Measurements from ENCODE around the gene TRIM31. TPM values are rescaled to one million over a fixed set of nuclear protein-coding genes. Genes with fewer than 3 reads are reported as not detected.
"Not testable (repeated sequence)": the region's sequence is repeated elsewhere in the genome, so short reads cannot be mapped to it uniquely, and the experiment has no call there.

The TRIM31 gene
- polyA plus RNA-seq, 2 of the 4 experiments (the other 2 are of a cell fraction): 2.9 to 3.2 TPM

DNA sequence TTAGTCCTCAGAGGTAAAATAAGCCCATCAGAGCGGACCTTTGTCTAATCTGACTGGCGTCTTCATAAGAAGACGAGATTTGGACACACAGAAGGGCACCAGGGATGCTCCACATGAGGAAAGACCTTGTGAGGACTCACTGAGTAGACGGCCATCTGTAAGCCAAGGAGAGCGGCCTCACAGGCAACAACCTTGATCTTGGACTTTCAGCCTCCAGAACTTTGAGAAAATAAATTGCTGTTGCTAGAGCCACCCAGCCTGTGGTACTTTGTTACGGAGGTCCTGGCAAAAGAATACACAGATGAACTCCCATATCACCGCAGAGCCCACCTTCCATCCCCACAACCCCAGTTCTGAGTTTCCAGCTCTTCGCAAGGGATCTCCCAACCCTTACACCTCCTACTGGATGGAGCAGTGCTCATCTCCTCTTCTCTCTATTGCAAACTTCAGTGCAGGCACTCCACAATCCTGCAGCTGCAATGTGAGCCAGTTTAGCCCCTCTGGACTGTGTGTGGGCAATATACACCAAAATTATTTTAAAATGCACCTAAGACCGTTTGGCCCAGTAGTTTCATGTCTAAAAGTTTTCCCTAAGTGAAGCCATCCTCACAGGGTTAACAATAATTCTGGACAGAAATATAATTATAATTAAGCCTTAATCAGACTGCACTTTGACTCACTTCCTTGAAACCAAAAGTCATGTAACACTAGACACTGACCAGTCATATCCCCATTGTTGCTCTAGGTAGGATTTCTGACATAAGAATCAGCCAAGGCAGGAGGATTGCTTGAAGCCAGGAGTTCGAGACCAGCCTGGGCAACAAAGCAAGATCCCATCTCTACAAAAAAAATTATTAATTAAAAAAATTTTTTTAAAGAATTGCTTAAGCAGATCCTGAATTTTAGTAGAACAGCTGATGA is 8.8 kb upstream of the TRIM31 start:
- Histone ChIP-seq H3K27ac (no peak overlapping the region), H3K4me1 (peaks cover 18% of the 10 kb centered on the region; the same call in 1 of the 3 replicates), H3K4me2 (no peak overlapping the region), H3K4me3 (no peak overlapping the region), H3K9me3 (no peaks in the 10 kb centered on the region)
- WGBS (ENCODE audit: missing lambda C conversion rate): 83% methylated on average over 10 of the region's 10 CpGs
- ChIA-PET CTCF (interaction anchor here (2.2 to 17.3 kb wide), 2 partner anchors 10 to 13 kb away, joined by 14 to 353 read pairs; partner anchors contain the start of gene TRIM31), POLR2A (no interaction called here)
- no peak for TF ChIP-seq MAFK (IDR thresholded peaks at IDR 0.05; ENCODE audit: partially characterized antibody)
- no peak for TF ChIP-seq USF2 (IDR thresholded peaks at IDR 0.05)
- TF ChIP-seq ELK1 (IDR thresholded peaks at IDR 0.05; ENCODE audit: low read depth, low read length): no peak
- no peak for TF ChIP-seq ZNF302 (CRISPR knock-in tag; IDR thresholded peaks at IDR 0.05)
- TF ChIP-seq PBX3 (IDR thresholded peaks at IDR 0.05): no peak
- no peak for TF ChIP-seq ZFP36 (IDR thresholded peaks at IDR 0.05; ENCODE audit: borderline replicate concordance, partially characterized antibody)
- TF ChIP-seq REST (IDR thresholded peaks at IDR 0.05): no peak
- TF ChIP-seq, protein P1, sequence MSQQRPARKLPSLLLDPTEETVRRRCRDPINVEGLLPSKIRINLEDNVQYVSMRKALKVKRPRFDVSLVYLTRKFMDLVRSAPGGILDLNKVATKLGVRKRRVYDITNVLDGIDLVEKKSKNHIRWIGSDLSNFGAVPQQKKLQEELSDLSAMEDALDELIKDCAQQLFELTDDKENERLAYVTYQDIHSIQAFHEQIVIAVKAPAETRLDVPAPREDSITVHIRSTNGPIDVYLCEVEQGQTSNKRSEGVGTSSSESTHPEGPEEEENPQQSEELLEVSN (IDR thresholded peaks at IDR 0.05; ENCODE audit: borderline replicate concordance, low read depth): no peak
- TF ChIP-seq CEBPB (IDR thresholded peaks at IDR 0.05): no peak
- no peak for TF ChIP-seq ZSCAN20 (CRISPR knock-in tag; IDR thresholded peaks at IDR 0.05)
- no peak for TF ChIP-seq POLR2A (IDR thresholded peaks at IDR 0.05; ENCODE audit: low read length)
- TF ChIP-seq JUN (IDR thresholded peaks at IDR 0.05): no peak
- TF ChIP-seq HOXB13 (CRISPR knock-in tag; IDR thresholded peaks at IDR 0.05; ENCODE audit: low read depth): no peak
- no peak for TF ChIP-seq TP53 (CRISPR knock-in tag; IDR thresholded peaks at IDR 0.05)
- DNase-seq (ENCODE audit: low read depth in 1 of 2, low spot score in 1 of 2) (no peak), FAIRE-seq (no peak), ATAC-seq (no peak)

- H3K4me2 ChIP-seq; H3K27ac ChIP-seq; POLR2A ChIA-PET; H3K4me3 ChIP-seq; ATAC-seq; DNase-seq (ENCODE audit: low read depth in 1 of 2, low spot score in 1 of 2); FAIRE-seq; H3K9me3 ChIP-seq: not testable (repeated sequence)
- peaks cover 25% of the 10 kb centered on the region for H3K4me1 ChIP-seq
- 89% methylated on average over 5 of the region's 5 CpGs for WGBS (ENCODE audit: missing lambda C conversion rate)
- CTCF ChIA-PET: interaction anchor here (2.6 to 2.8 kb wide), 2 partner anchors 11 to 16 kb away, joined by 12 to 17 read pairs; no protein-coding TSS in a partner anchor
Observed at GRCh38 chr6:30118691-30119090, 5.8 kb upstream of the TRIM31 start.
